H1 (cell line): ENCODE results near the gene FLOT1. TPM values are rescaled to one million over a fixed set of nuclear protein-coding genes. Genes with fewer than 3 reads are reported as not detected.

Source experiments
- CTCF ChIA-PET: fragments of 300-600 bp; sonication (Branson Sonifier 250); formaldehyde crosslinking; loops from one replicate; lab custom pipeline; 2021; ENCODE audit not compliant: partially characterized antibody; lab: Charles Lee
- POLR2A ChIA-PET: fragments of 300-600 bp; sonication (Branson Sonifier 250); formaldehyde crosslinking; loops from one replicate; lab custom pipeline; 2021; ENCODE audit warnings: inconsistent platforms; ENCODE audit not compliant: partially characterized antibody; lab: Charles Lee
- DNase-seq, 2 experiments: peaks; one replicate each; pipeline versions ENCODE4 v3.0.0 to v3.0.0-alpha.2; 2010 to 2022; ENCODE audit warnings: low spot score in 2 of 2, low read depth in 1 of 2, mixed read lengths in 1 of 2
- FAIRE-seq: peaks from 2 replicates; lab custom pipeline; 2011; peaks lifted over from hg19 to GRCh38; lab: Jason Lieb, UNC
- H2AFZ ChIP-seq: 2 replicates; pipeline ENCODE4 v1.8.1; 2012; ENCODE audit warnings: low read length, inconsistent platforms
- H2AK5ac ChIP-seq: 2 replicates; pipeline ENCODE4 v1.6.1; 2013; ENCODE audit warnings: low read depth, low read length
- H2BK120ac ChIP-seq: replicated peaks from 2 replicates; pipeline ENCODE3; 2013; ENCODE audit warnings: low read depth, low read length, inconsistent platforms
- H2BK12ac ChIP-seq: 2 replicates; pipeline ENCODE4 v1.6.1; 2013; ENCODE audit warnings: low read depth, low read length
- H2BK15ac ChIP-seq: 2 replicates; pipeline ENCODE4 v1.6.1; 2013; ENCODE audit warnings: low read length
- H2BK20ac ChIP-seq: 2 replicates; pipeline ENCODE4 v1.6.1; 2013; ENCODE audit warnings: low read length
- H2BK5ac ChIP-seq: 2 replicates; pipeline ENCODE4 v1.6.1; 2013; ENCODE audit warnings: low read depth, low read length
- H3K14ac ChIP-seq: 2 replicates; pipeline ENCODE4 v1.6.1; 2013; ENCODE audit warnings: inconsistent platforms; ENCODE audit not compliant: insufficient read length
- H3K18ac ChIP-seq: 2 replicates; pipeline ENCODE4 v1.6.1; 2013; ENCODE audit warnings: low read length; ENCODE audit errors: extremely low read depth
- H3K23ac ChIP-seq: 2 replicates; pipeline ENCODE4 v1.6.1; 2013; ENCODE audit warnings: inconsistent platforms; ENCODE audit not compliant: insufficient read length
- H3K23me2 ChIP-seq: 2 replicates; pipeline ENCODE4 v1.6.1; 2013; ENCODE audit warnings: low read depth, low read length
- H3K27ac ChIP-seq: 2 replicates; pipeline ENCODE4 v1.6.1; 2011; ENCODE audit warnings: low read depth, low read length, inconsistent platforms
- H3K27me3 ChIP-seq, 4 experiments: replicated peaks in 1 of 4; 1 replicate in 1 of 4; 2 replicates in 3 of 4; pipeline versions ENCODE4 v1.6.1 to v1.8.1; 2011 to 2013; ENCODE audit warnings: low read length in 3 of 4, mild to moderate bottlenecking in 3 of 4, inconsistent platforms in 2 of 4, mixed read lengths in 2 of 4, moderate library complexity in 1 of 4; ENCODE audit not compliant: control insufficient read depth in 3 of 4, insufficient read depth in 3 of 4; ENCODE audit errors: extremely low read depth in 1 of 4
- H3K36me3 ChIP-seq, 4 experiments: 2 replicates each; pipeline versions ENCODE4 v1.6.1 to v1.8.1; 2011 to 2013; ENCODE audit warnings: mild to moderate bottlenecking in 4 of 4, low read length in 3 of 4, moderate library complexity in 2 of 4, control low read depth in 1 of 4, inconsistent platforms in 1 of 4; ENCODE audit not compliant: insufficient read depth in 4 of 4, control insufficient read depth in 2 of 4
- H3K4ac ChIP-seq: replicated peaks from 2 replicates; pipeline ENCODE3; 2013; ENCODE audit warnings: low read length, low read depth, mixed read lengths, inconsistent platforms; ENCODE audit not compliant: insufficient read length
- H3K4me1 ChIP-seq, 4 experiments: replicated peaks in 1 of 4; 1 replicate in 1 of 4; 2 replicates in 3 of 4; pipeline versions ENCODE4 v1.6.1 to v1.8.1; 2011 to 2013; ENCODE audit warnings: low read length in 3 of 4, inconsistent platforms in 2 of 4, mixed read lengths in 1 of 4; ENCODE audit not compliant: insufficient read depth in 4 of 4, control insufficient read depth in 3 of 4
- H3K4me2 ChIP-seq, 2 experiments: 2 replicates each; pipeline versions ENCODE4 v1.6.1 to v1.8.1; 2011 to 2013; ENCODE audit warnings: low read depth in 2 of 2, low read length in 2 of 2, control low read depth in 1 of 2, inconsistent platforms in 1 of 2, mild to moderate bottlenecking in 1 of 2; ENCODE audit not compliant: insufficient read depth in 1 of 2
- H3K4me3 ChIP-seq, 4 experiments: fragments of 200-600, 300-600 bp in 1 of 4; sonication (generic), shearing (Covaris generic), sonication (Bioruptor Twin) in 1 of 4; 2 replicates each; pipeline versions ENCODE4 v1.5.1 to v1.8.1; 2011 to 2016; ENCODE audit warnings: low read length in 4 of 4, low read depth in 3 of 4, control low read depth in 2 of 4, inconsistent platforms in 2 of 4, mild to moderate bottlenecking in 2 of 4, mixed read lengths in 1 of 4, moderate library complexity in 1 of 4; ENCODE audit not compliant: insufficient read depth in 2 of 4; ENCODE audit errors: extremely low read depth in 1 of 4
- H3K56ac ChIP-seq: replicated peaks from 2 replicates; pipeline ENCODE3; 2013; ENCODE audit warnings: low read depth, mild to moderate bottlenecking, mixed read lengths, low read length, inconsistent platforms; ENCODE audit not compliant: insufficient read length
- H3K79me1 ChIP-seq: 2 replicates; pipeline ENCODE4 v1.6.1; 2013; ENCODE audit warnings: low read depth, low read length, control low read depth
- H3K79me2 ChIP-seq, 2 experiments: 2 replicates each; pipeline versions ENCODE4 v1.6.1 to v1.8.1; 2012 to 2013; ENCODE audit warnings: low read length in 2 of 2, mild to moderate bottlenecking in 2 of 2, inconsistent platforms in 1 of 2; ENCODE audit not compliant: insufficient read depth in 2 of 2, control insufficient read depth in 1 of 2
- H3K9ac ChIP-seq, 4 experiments: replicated peaks in 1 of 4; 1 replicate in 1 of 4; 2 replicates in 3 of 4; pipeline versions ENCODE4 v1.6.1 to v1.8.1; 2011 to 2013; ENCODE audit warnings: low read depth in 3 of 4, low read length in 3 of 4, control low read depth in 2 of 4, mild to moderate bottlenecking in 2 of 4, moderate library complexity in 2 of 4, inconsistent platforms in 1 of 4; ENCODE audit errors: extremely low read depth in 1 of 4
- H3K9me3 ChIP-seq, 2 experiments: 2 replicates each; pipeline versions ENCODE4 v1.6.1 to v1.8.1; 2012 to 2013; ENCODE audit warnings: mild to moderate bottlenecking in 2 of 2, moderate library complexity in 2 of 2, control low read depth in 1 of 2, inconsistent platforms in 1 of 2, low read depth in 1 of 2, low read length in 1 of 2, mixed read lengths in 1 of 2; ENCODE audit not compliant: insufficient read depth in 2 of 2
- H4K20me1 ChIP-seq, 2 experiments: replicated peaks in 1 of 2; 2 replicates each; pipeline versions ENCODE3 to v1.8.1; 2011 to 2013; ENCODE audit warnings: inconsistent platforms in 2 of 2, low read length in 2 of 2, mild to moderate bottlenecking in 1 of 2; ENCODE audit not compliant: insufficient read depth in 2 of 2, control insufficient read depth in 1 of 2
- H4K5ac ChIP-seq: 2 replicates; pipeline ENCODE4 v1.6.1; 2013; ENCODE audit warnings: low read length, low read depth, mixed read lengths, inconsistent platforms; ENCODE audit not compliant: insufficient read length
- H4K8ac ChIP-seq: 2 replicates; pipeline ENCODE4 v1.8.0; 2013; ENCODE audit warnings: mild to moderate bottlenecking, moderate library complexity, low read length, inconsistent platforms; ENCODE audit not compliant: insufficient read depth; ENCODE audit errors: extremely low read depth
- H4K91ac ChIP-seq: replicated peaks from 2 replicates; pipeline ENCODE3; 2013; ENCODE audit warnings: low read length, mixed read lengths, inconsistent platforms; ENCODE audit not compliant: insufficient read length
- TAF1 ChIP-seq: IDR thresholded peaks from 2 replicates; pipeline ENCODE4 v1.6.1; 2011; ENCODE audit warnings: mild to moderate bottlenecking, low read depth, low read length
- TEAD4 ChIP-seq: IDR thresholded peaks from 2 replicates; pipeline ENCODE4 v1.6.1; 2012; ENCODE audit warnings: low read depth, low read length, inconsistent platforms, mixed read lengths
- WGBS, 2 experiments: shearing (Covaris generic) in 1 of 2; methylation state at CpG; one replicate each; pipeline versions ENCODE4 v1.1.6 to v1.1.7; 2013 to 2015; ENCODE audit warnings: low lambda C conversion rate in 2 of 2, mixed read lengths in 2 of 2, inconsistent platforms in 1 of 2, low coverage in 1 of 2, missing lambda C conversion rate in 1 of 2; ENCODE audit not compliant: insufficient replicate concordance in 2 of 2, insufficient coverage in 1 of 2, insufficient read length in 1 of 2; ENCODE audit errors: extremely low coverage in 1 of 2, missing lambda C conversion rate in 1 of 2; 5-methylcytosine and 5-hydroxymethylcytosine counted together
- polyA plus RNA-seq, 7 experiments: library from polyadenylated mRNA; depleted of rRNA in 3 of 7; stranded (reverse) in 5 of 7; unstranded in 2 of 7; fragments of >200 nt in 5 of 7; fragments of 200-250 nt in 2 of 7; gene quantifications; 1 replicate in 5 of 7; 2 replicates in 1 of 7; 4 replicates in 1 of 7; pipeline versions ENCODE4 v1.2.1 to v1.2.3, GENCODE V29; 2011 to 2013; ENCODE audit warnings: missing spikeins in 2 of 7, mixed read lengths in 2 of 7
- total RNA-seq: library from RNA; stranded (reverse); fragmentation: NEBNext Ultra II Directional; extraction: Animal tissue kit (Norgen Biotek cat#: 25700); gene quantifications from 2 replicates; pipeline ENCODE4 v1.2.1, GENCODE V29; 2021

Gene FLOT1
- total and polyA plus RNA-seq, 2 of the 8 experiments (the other 6 are each of a cell fraction or from before 2014, with no cell fraction given), result 87.5 to 88.1 TPM

GRCh38 chr6:30768634-30769087 lies 26.2 kb upstream of the FLOT1 start:
- no peak overlapping the region for H4K5ac ChIP-seq
- H4K8ac ChIP-seq, result no peak overlapping the region
- 96% methylated on average over 4 of the region's 4 CpGs; no CpG with 5 or more reads in 1 of the 2 experiments for WGBS, 2 experiments
- peak overlapping the region; percentile 48; the same call in 1 of the 2 replicates for H2BK15ac ChIP-seq
- H3K79me2 ChIP-seq, result no peaks in the 10 kb centered on the region
- no peak overlapping the region for H3K4me2 ChIP-seq
- no peak overlapping the region for H3K27ac ChIP-seq
- no peaks in the 10 kb centered on the region for H3K9me3 ChIP-seq
- H2BK12ac ChIP-seq, result peak overlapping the region; percentile 97
- H4K91ac ChIP-seq, result peak overlapping the region; percentile 72
- FAIRE-seq (no peak), DNase-seq (no peak)
- no peak overlapping the region for H3K9ac ChIP-seq
- no peak overlapping the region for H2AFZ ChIP-seq
- H2BK5ac ChIP-seq, result peak overlapping the region; percentile 72; the same call in 1 of the 2 replicates
- no peaks in the 10 kb centered on the region for H3K36me3 ChIP-seq
- no peak overlapping the region for H3K4me3 ChIP-seq
- H2AK5ac ChIP-seq, result peak overlapping the region; percentile 75
- H3K14ac ChIP-seq, result no peak overlapping the region
- ChIA-PET CTCF (interaction anchor here (0.8 to 2.0 kb wide), 3 partner anchors 38 to 276 kb away, joined by 3 to 5 read pairs (median 4); no protein-coding TSS in a partner anchor), POLR2A (interaction anchor here (0.6 to 1.4 kb wide), 6 partner anchors 12 to 117 kb away, joined by 3 to 6 read pairs (median 3); partner anchors contain the start of genes FLOT1 and IER3)
- H2BK20ac ChIP-seq, result peak overlapping the region; percentile 93
- peaks cover 8 to 13% (median 10%) of the 10 kb centered on the region in 4 experiments for H3K4me1 ChIP-seq
- H3K18ac ChIP-seq, result peak overlapping the region; percentile 85; the same call in 1 of the 2 replicates
- no peaks in the 10 kb centered on the region for H3K23me2 ChIP-seq
- no peak overlapping the region for H3K23ac ChIP-seq
- no peak overlapping the region for H3K56ac ChIP-seq
- H3K79me1 ChIP-seq, result no peaks in the 10 kb centered on the region
- no peak overlapping the region for H3K4ac ChIP-seq
- H3K27me3 ChIP-seq, result no peaks in the 10 kb centered on the region
- H4K20me1 ChIP-seq, result no peaks in the 10 kb centered on the region
- H2BK120ac ChIP-seq, result no peak overlapping the region
- TF ChIP-seq TEAD4 (0 out of 2 replicates have a peak, but pooled peaks have one; percentile 6), TAF1 (no peak)
